ENCODE data around the gene PALMD.

PALMD gene, protein sequence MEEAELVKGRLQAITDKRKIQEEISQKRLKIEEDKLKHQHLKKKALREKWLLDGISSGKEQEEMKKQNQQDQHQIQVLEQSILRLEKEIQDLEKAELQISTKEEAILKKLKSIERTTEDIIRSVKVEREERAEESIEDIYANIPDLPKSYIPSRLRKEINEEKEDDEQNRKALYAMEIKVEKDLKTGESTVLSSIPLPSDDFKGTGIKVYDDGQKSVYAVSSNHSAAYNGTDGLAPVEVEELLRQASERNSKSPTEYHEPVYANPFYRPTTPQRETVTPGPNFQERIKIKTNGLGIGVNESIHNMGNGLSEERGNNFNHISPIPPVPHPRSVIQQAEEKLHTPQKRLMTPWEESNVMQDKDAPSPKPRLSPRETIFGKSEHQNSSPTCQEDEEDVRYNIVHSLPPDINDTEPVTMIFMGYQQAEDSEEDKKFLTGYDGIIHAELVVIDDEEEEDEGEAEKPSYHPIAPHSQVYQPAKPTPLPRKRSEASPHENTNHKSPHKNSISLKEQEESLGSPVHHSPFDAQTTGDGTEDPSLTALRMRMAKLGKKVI

GRCh38 chr1:99645699-99646531 is at the start of gene PALMD:
TSS of gene PALMD (plus strand) at chr1:99646113. CDS start at chr1:99646318, 205 bp downstream.
- no peak for DNase-seq

DNA sequence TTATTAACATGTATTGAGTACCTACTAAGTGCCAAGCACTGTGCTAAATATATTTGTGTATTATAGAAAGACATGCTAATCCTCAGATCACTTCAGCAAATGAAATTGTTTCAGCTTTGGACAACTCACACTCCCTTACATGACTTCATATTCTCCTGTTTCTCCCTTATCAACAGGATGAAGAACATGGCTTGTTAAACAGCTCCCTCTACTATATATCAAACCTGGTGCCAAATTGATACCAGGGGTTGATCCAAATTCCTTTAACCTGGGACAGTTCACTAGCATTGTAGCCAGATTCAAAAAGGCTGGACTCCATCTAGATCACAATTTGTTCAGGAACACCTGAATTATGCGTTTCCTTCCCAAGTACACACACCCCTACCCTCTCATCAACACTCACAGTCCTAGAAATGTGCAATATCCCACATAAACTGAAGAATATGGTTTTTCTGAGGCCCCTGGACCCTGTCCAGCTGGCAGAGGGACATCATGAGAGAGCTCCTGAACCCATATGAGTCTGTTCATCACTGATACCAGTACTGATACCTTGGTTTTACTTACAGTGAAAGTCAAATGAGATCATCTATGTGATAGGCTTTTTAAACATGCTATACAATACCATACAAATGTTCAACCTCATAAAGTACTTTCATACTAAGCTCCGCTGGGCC is 47.0 kb upstream of the PALMD start:
- no peak for DNase-seq

- DNase-seq: no peak
Measured at GRCh38 chr1:99599678-99600175, 46.2 kb upstream of the PALMD start.

- no peak for DNase-seq
Measured at GRCh38 chr1:99600782-99601181, 45.1 kb upstream of the PALMD start.

- no peak for DNase-seq
Measured at GRCh38 chr1:99601208-99601607, 44.7 kb upstream of the PALMD start.

GRCh38 chr1:99601709-99602403 is 44.1 kb upstream of the PALMD start:
- no peak for DNase-seq

DNA sequence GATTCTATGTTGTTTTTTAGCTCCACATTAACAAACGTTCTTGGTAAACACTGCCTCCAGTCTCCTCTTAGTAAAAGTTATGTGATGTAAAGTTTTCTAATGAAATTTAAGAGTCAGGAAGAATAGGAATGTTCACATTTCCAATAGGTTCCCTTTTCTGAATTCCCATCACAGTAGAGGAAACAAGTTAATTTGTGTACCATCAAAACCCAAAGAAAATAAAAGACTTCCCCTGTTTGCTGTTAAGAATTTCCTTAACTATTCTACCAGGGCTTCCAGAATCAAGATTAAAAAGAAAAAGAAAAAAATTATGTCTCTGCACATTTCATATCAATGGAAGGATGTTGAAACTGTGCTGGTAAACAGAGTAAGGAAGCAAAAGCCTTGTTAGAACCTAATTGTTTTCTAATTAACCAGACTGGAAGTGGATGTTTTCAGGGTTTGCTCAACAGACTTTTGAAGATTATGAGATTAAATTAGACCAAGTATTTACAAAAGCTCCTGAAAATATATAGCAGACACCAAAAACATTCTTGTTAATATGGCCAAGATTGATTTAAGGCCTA is 43.4 kb upstream of the PALMD start:
- no peak for DNase-seq

DNA sequence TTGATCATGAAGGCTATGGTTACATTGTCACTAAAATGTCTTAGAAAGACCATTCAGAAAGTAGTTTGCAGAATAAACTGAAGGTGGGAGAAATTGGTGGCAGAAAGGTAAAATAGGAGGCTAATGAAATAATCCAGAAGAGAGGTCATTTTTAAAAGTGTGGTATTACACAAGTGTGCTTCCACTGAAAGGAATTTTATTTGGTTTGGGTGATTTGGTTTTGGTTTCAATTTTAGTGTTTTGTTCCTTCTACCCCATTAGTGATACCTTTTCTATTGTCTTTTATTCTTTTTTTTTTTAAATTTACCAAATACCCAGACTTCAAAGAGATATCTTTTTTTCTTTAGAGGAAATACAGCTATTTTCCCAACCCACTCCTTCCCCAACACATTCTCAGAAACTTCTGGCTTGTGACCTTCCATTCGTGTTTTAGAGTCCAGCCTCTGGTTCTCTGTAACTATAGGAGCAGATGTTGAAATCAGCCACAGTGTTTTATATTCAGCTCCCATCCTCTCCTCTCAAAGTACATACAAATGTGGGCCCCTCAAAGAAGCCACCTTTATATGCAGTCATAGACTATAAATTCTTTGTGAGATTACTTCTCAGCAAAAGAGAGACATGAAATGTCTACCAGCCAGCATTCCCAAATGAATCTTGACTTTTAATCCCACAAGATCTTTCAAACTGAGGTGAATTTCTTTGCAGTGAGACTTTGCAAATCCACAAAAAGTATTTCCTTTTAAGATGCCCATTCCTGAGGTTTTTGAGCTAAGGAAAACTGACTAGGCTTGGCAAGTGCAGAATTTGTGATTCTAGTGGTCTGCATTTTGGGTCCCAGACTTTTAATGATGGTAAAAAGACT is 42.0 kb upstream of the PALMD start:
- no peak for DNase-seq

- no peak for DNase-seq
Measured at GRCh38 chr1:99606306-99606705, 39.6 kb upstream of the PALMD start.

- no peak for DNase-seq
Measured at GRCh38 chr1:99607590-99607989, 38.3 kb upstream of the PALMD start.

- DNase-seq: no peak
Measured at GRCh38 chr1:99608058-99608457, 37.9 kb upstream of the PALMD start.

DNA sequence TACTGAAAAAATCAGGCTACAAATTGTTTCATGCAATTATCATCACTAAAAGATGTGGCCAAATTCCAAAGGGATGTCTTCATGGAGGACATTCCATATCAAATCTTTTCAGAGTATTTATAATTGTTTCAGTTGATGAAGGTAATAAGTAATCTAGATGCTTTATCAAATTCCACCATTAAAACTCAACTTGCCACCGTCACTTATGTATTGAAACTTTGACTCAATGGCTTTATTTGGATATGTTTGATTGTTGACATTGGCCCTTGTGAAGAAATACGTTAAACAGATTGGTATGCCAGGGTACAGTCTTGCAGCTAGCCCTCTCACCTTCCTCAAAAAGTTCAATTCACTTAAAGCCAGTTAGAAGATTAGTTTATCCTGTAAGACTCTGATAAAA is 32.2 kb upstream of the PALMD start:
- DNase-seq: no peak

GRCh38 chr1:99614728-99615127 is 31.2 kb upstream of the PALMD start:
- DNase-seq: no peak

GRCh38 chr1:99619583-99619982 is 26.3 kb upstream of the PALMD start:
- no peak for DNase-seq

DNA sequence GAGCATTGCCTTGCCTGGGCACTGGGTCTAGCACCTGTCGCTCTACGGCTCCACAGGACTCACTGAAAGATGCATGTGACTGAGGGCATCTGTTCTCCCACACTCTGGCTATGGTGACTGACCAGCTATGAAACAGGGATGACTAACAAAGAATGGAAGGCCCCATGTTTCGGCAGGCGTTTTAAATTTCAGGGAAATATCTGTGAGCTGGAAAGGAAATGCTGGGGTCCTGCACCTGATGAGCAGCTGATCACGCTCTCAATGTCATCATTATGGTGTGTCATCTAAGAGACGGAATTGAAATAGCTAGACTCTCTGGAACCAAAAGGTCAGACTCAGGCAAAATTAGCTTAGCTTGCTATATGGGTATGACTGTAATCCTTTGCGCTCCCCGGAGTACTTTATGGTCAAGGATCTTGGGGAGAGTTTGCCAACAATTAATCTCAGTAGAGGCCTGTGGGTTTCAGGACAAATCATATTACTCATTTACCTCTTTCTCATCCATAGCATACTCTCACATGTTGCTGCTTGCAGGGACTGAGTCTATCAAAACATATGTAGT is 24.5 kb upstream of the PALMD start:
- no peak for DNase-seq

DNA sequence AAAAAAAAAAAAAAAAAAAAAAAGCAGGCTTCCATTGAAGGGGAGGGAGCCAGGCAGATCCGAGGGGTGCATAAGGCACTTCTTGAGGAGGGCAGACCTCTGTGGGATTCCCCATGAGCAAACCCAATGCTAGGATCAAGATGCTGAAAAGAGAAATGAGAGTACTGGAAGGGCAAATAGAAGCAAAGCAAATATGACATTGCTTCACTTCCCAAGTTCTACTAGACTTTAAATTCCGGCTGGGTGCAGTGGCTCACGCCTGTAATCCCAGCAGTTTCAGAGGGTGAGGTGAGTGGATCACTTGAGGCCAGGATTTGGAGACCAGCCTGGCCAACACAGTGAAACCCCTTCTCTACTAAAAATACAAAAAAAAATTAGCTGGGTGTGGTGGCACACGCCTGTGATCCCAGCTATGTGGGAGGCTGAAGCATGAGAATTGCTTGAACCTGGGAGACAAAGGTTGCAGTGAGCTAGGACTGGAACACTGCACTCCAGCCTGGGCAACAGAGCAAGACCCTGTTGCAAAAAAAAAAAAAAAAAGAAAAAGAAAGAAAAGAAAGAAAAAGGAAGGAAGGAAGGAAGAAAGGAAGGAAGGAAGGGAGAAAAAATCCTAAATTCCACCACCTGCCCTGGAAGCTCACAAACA is 23.1 kb upstream of the PALMD start:
- DNase-seq: no peak

DNA sequence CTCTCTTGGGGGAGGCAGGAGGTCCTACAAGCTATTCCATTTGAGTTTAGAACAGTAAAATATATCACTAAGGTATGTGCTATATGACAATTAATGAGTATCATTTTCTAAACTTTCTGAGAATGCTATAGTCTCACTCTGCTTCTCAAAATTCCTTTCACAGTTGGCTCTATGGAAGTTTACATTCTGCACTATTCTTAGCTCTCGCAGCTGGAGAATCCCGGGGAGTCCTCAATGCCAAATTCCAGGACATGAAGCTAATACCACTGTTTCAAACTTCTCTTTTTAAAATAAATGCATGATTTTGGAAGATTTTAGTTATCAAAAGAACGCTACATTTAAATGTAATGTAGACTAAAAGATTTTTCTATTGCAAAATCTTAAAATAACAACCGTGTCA is 22.4 kb upstream of the PALMD start:
- DNase-seq: no peak

GRCh38 chr1:99627615-99628014 is 18.3 kb upstream of the PALMD start:
- DNase-seq: no peak

- DNase-seq: no peak
Measured at GRCh38 chr1:99629164-99629563, 16.7 kb upstream of the PALMD start.

- DNase-seq: no peak
Measured at GRCh38 chr1:99634971-99635624, 10.8 kb upstream of the PALMD start.
